Ovary (tissue), 3 donors: Measurements from ENCODE around the gene FGF19.

ENCODE experiments used
- EP300 ChIP-seq: sonication (generic); formaldehyde crosslinking; IDR thresholded peaks from one replicate; pipeline ENCODE4 v1.6.1; 2017; ENCODE audit warnings: antibody characterized with exemption
- POLR2A ChIP-seq: fragments of 450-650 bp; IDR thresholded peaks from one replicate; pipeline ENCODE4 v1.6.1; 2017; ENCODE audit warnings: antibody characterized with exemption, mild to moderate bottlenecking, moderate library complexity
- TF ChIP-seq, protein P1 (sequence below), 3 donors: fragments of 450-650 bp in 2 of 3; fragments of 200-600 bp in 1 of 3; IDR thresholded peaks; one replicate each; pipeline versions ENCODE4 v1.5.1 to v1.8.0; 2016 to 2022; ENCODE audit warnings: antibody characterized with exemption in 3 of 3, mild to moderate bottlenecking in 1 of 3
- donor health status: DM: no; HTN: no; CAD: no.

DNA sequence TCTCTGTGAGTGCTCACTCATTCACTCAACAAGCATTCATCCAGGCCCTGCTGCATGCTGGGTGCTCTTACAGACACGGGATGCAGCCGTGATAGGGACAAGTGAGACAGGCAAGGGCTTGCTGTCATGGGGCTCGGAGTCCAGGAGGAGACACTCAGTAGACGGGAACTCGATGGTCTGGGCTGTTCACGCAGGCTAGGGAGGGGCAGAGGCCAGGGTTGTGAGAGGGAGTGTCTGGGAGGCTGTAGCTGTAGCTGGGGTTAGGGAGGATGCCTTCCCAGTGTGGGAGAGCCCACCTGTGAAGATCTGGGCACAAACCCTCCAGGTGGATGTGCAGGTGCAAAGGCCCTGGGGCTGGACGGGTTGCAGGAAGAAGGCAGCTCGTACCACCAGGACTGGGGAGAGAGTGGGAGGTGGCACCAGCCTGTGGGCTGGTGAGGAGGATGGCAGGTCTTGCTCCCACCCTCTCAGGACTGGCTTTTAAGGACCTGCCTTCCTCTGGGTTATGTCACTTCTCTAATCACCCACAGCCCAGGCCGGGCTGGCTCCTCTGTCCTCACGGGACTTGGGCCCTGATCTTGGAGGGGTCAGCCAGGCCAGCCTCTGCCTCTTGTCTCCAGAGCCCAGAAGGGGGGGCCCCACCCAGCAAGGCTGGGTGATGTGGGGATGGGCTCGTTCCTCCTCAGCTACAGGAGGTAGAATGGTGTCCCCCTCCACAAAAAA, 47.2 kb upstream of the FGF19 start:
- TF ChIP-seq, protein P1, sequence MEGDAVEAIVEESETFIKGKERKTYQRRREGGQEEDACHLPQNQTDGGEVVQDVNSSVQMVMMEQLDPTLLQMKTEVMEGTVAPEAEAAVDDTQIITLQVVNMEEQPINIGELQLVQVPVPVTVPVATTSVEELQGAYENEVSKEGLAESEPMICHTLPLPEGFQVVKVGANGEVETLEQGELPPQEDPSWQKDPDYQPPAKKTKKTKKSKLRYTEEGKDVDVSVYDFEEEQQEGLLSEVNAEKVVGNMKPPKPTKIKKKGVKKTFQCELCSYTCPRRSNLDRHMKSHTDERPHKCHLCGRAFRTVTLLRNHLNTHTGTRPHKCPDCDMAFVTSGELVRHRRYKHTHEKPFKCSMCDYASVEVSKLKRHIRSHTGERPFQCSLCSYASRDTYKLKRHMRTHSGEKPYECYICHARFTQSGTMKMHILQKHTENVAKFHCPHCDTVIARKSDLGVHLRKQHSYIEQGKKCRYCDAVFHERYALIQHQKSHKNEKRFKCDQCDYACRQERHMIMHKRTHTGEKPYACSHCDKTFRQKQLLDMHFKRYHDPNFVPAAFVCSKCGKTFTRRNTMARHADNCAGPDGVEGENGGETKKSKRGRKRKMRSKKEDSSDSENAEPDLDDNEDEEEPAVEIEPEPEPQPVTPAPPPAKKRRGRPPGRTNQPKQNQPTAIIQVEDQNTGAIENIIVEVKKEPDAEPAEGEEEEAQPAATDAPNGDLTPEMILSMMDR (IDR thresholded peaks at IDR 0.05) = no peak
- TF ChIP-seq POLR2A = no peak
- no peak for TF ChIP-seq EP300
